ENCODE results near the gene CMTM1.
"Not testable (repeated sequence)": the region's sequence is repeated elsewhere in the genome, so short reads cannot be mapped to it uniquely, and the experiment has no call there.

Gene CMTM1

DNA sequence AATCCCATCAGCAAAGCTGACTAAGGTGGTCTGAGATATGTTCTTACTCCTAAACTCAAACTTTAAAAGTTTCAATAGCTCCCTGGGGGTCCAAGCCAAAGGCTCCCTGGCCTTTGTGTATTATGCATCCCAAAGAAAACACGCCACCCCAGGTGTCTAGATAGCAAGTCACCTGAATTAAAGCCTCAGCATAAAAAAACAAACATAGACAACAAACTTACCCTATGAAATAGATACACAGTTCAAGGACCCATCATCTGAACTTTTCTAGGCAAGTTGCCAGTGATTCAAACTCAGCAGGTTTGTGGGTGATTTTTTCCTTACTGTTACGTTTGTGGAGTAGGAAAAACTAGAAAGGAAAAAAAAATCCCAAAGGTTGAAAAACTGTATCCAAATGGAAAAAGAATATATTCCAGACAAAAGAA, 50.8 kb downstream of the CMTM1 start:
- DNase-seq, result no peak

DNA sequence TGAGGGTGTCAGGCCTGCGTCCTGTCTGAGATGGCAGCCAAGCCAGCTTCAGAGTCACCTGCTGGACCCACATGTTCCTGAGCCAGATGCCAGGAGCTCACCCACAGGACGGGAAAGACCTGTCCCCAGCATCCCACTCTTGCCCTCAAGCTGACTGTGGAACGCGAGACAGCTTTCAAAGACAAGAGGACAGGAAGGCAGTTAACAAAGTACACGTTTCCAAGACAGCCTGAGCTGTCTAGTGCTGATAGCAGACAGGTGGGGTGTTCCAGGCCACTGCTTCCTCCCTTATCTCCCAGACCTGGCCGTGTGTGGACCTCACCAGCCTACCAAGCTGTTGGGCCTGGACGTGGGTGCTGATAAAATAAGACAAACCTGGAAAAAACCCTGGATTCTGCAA, 51.5 kb downstream of the CMTM1 start:
- DNase-seq, result no peak

DNA sequence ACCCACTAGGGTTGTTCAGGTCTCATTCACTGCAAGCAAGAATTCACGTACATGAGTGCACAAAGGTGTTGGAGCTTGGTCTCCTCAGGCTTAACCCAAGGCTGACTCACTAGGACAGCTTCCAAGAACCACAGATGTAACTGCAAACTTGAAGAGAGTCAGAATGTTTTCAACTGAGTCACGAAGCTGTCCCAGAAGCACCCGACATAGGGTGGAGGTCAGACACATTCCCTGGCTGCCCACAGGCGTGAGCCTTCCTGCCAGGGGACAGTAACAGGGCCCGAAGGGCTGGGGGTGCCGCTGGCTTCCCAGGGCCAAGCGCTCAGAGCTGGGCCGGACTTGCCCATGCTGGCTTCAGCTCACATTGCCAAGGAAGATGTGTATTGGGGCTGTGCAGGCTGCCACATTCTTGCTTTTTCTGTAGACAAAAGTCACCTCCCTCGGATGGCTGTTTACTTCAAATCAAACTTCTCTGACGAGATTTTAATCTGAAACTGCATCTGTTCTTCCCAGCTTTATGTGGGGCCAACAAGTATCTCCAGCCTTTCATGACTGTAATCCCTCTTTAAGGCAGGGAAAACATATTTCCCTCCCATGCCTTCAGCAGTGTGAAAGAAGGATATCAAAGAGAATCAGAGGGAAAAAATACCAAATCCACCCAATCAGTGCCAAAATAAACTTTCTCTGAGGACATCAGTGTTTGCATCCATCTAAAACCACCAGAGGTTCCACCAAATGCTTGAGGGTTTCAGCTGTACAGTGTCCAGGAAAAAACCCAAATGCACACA, 52.5 kb downstream of the CMTM1 start:
- DNase-seq, result no peak

DNA sequence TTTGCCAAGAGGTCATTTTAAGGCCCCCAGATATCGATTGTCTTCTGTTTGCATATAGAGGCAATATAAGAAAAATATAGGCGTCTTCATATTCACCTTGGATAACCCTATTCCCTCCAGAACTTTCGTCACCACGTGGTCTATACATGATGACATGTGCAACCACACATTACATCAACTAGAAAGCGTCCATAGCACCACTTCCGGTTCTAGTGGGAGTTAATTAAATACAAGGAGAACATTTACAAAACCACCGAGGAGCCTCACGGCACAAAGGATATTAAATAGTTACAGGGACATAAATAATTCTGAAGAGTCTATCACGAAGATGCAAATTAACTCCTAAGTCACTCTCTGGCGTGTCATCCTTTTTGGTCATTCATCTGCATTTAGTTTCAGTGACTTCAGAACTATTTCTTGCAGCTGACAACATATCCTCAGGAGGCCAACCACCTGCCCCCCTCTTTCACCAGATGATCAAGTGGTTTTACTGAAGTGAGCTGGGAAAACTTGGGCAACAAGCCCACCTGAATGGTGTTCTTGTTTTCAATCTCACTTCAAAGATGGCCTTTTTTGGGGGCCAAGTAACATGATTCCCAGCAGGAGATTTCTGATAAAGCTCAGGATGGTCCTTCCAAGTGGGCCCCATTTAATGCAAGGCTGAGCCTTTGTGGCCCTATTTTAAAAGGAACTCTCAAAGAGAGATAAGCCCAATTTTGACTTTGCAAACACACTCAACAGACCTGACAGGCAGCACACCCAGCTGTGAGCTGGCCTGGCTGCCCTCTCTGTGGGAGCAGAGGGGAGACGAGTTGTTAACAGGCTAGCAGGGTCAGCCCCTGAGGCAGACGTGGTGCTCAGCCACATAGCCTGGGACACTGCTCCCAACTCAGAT, 53.5 kb downstream of the CMTM1 start:
- no peak for DNase-seq

DNA sequence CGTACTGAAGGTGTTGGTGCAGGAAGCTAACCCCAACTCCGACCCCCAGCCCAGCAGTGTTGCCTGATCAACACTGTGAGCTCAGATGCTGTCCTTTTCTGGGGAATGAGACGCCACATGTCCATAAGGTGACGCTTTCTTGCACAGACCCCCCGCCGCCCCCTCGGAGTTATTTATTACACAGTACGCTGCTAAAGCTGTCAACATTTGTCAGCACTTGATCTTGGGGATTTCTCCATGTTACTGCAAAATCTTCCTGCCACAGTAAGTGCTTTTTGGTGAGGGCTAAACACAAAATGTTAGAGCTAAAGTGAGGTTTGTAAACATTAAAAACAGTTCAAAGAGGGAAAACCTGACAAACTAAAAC, 54.2 kb downstream of the CMTM1 start:
- DNase-seq, result no peak

DNA sequence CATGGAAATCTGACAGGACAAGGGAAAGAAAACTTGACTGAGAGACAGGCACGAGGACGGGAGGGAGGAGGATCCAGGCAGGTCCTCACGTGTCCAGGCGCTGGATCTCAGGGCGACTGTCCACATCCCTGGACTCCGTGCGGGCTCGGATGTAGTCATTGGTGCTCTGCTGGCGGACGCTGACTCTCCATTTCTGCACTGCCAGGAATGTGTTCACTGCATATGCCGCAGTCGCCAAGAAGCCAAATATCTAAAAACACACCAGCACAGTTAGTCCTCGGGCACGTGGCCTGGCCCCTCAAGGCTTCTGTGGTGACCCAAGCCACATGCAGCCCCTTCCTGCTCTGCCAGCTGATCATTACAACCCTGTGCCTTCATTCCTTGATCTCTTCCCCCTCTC, 55.7 kb downstream of the CMTM1 start:
- no peak for DNase-seq

DNA sequence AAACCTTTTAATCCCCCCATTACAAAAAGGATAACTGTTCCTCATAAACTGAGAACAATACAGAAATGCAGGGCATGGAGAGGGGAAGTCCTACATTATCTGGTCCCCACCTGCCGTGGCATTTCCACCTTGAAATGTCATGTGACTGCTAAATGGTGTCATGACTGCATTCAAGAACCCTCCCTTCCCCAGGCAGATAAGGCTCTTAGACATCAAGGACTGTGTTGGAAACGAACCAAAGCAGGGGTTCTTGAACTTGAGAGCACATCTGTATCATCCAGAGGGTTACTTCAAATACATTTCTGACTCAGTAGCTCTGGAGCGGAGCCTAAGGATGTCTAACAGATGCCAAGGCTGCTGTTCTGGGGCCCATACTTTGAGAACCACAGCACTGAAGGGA, 56.6 kb downstream of the CMTM1 start:
- DNase-seq, result no peak

DNA sequence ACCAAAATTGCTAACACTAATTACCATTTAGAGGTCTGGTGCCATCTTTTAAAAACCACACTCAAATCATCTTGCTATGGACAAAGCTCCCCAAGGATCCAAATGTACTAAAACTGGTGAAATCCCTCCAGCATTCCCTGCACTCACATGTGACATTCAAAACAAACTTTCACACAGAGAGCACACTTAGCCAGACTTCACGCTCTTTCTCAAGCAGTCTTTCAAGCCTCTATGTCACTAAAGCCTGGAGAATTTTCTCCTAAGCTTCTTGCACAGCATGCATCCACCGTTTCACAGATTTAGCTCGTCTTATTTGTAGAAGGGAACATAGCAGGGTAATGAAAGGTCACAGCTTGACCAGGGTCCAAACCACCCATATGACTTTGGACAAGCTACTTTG, 57.5 kb downstream of the CMTM1 start:
- DNase-seq, result no peak

DNA sequence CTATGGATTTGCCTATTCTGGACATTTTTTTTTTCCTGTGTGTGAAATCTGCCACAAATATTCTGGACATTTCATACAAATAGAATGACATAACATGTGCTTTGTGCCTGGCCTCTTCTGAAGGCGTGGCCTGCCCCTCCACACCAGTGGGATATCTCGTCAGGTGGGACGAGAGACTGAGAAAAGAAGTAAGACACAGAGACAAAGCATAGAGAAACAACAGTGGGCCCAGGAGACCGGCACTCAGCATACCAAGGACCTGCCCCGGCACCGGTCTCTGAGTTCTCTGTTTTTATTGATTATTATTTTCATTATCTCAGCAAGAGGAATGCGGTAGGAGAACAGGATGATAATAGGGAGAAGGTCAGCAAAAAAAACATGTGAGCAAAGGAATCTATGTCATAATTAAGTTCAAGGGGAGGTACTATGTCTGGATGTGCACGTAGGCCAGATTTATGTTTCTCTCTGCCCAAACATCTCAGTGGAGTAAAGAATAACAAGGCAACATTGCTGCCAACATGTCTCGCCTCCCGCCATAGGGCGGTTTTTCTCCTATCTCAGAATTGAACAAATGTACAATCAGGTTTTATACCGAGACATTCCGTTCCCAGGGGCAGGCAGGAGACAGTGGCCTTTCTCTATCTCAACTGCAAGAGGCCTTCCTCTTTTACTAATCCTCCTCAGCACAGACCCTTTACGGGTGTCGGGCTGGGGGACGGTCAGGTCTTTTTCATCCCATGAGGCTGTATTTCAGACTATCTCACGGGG, 61.6 kb downstream of the CMTM1 start:
- not testable (repeated sequence) for DNase-seq

Data from CD4-positive, alpha-beta T cell treated with Interleukin-15 for 1 hour (primary cell).